Endothelial cell of umbilical vein (primary cell): ENCODE data around the gene CLIC4. TPM values are rescaled to one million over a fixed set of nuclear protein-coding genes. Genes with fewer than 3 reads are reported as not detected.

ENCODE experiments used
- BruUV-seq: library from RNA; stranded (reverse); fragments of 400-500 nt; replicated peaks from 2 replicates; lab custom pipeline; 2021; lab: Mats Ljungman, UMichigan
- CTCF ChIA-PET: fragments of 300-600, 350-600 bp; sonication (Branson Sonifier 250); formaldehyde crosslinking; loops from one replicate; lab custom pipeline; 2021; ENCODE audit warnings: antibody characterized with exemption, inconsistent platforms; lab: Charles Lee
- POLR2A ChIA-PET: fragments of 300-600, 350-600 bp; sonication (Branson Sonifier 250); formaldehyde crosslinking; loops from one replicate; lab custom pipeline; 2021; ENCODE audit warnings: antibody characterized with exemption, inconsistent platforms; lab: Charles Lee
- DNase-seq: peaks from one replicate; pipeline ENCODE4 v3.0.0-alpha.2; 2011; ENCODE audit warnings: low read depth, low spot score
- FAIRE-seq: peaks from 2 replicates; lab custom pipeline; 2011; peaks lifted over from hg19 to GRCh38; lab: Jason Lieb, UNC
- H2AFZ ChIP-seq: 2 replicates; pipeline ENCODE4 v1.6.0; 2012; ENCODE audit warnings: low read depth, low read length, control low read depth, inconsistent platforms
- H3K27ac ChIP-seq: 2 replicates; pipeline ENCODE4 v1.5.1; 2011; ENCODE audit warnings: low read depth, mild to moderate bottlenecking, control low read depth, low read length, moderate library complexity; ENCODE audit not compliant: insufficient read depth
- H3K27me3 ChIP-seq, 2 experiments: 2 replicates each; pipeline versions ENCODE4 v1.6.0 to v1.6.1; 2011; ENCODE audit warnings: low read length in 2 of 2, mixed read lengths in 1 of 2; ENCODE audit not compliant: control insufficient read depth in 2 of 2, insufficient read depth in 2 of 2
- H3K36me3 ChIP-seq, 2 experiments: 2 replicates in 1 of 2; 3 replicates in 1 of 2; pipeline ENCODE4 v1.5.1; 2011; ENCODE audit warnings: low read length in 2 of 2, mild to moderate bottlenecking in 1 of 2, moderate library complexity in 1 of 2; ENCODE audit not compliant: control insufficient read depth in 2 of 2, insufficient read depth in 2 of 2; ENCODE audit errors: extremely low read depth in 1 of 2
- H3K4me1 ChIP-seq: 3 replicates; pipeline ENCODE4 v1.5.1; 2011; ENCODE audit warnings: mild to moderate bottlenecking, low read length; ENCODE audit not compliant: control insufficient read depth, insufficient read depth; ENCODE audit errors: extremely low read depth
- H3K4me2 ChIP-seq: 2 replicates; pipeline ENCODE4 v1.6.1; 2011; ENCODE audit warnings: low read length, control low read depth, mixed read lengths; ENCODE audit not compliant: insufficient read depth
- H3K4me3 ChIP-seq, 3 experiments: fragments of 200-600 bp in 1 of 3; sonication (generic), shearing (Covaris generic) in 1 of 3; replicated peaks in 1 of 3; 2 replicates each; pipeline ENCODE4 v1.5.1; 2011 to 2016; ENCODE audit warnings: control low read depth in 3 of 3, low read length in 3 of 3, mild to moderate bottlenecking in 2 of 3, inconsistent platforms in 1 of 3, low read depth in 1 of 3, moderate library complexity in 1 of 3; ENCODE audit not compliant: insufficient read depth in 1 of 3
- H3K79me2 ChIP-seq: 2 replicates; pipeline ENCODE4 v1.6.0; 2012; ENCODE audit warnings: low read length, inconsistent platforms; ENCODE audit not compliant: control insufficient read depth, insufficient read depth
- H3K9ac ChIP-seq: replicated peaks from 2 replicates; pipeline ENCODE3; 2011; ENCODE audit warnings: low read length, control low read depth; ENCODE audit not compliant: insufficient read depth; ENCODE audit errors: extremely low read depth
- H3K9me1 ChIP-seq: replicated peaks from 3 replicates; pipeline ENCODE4 v1.6.0; 2011; ENCODE audit warnings: mild to moderate bottlenecking, low read length; ENCODE audit not compliant: control insufficient read depth, insufficient read depth; ENCODE audit errors: extremely low read depth
- H3K9me3 ChIP-seq: replicated peaks from 2 replicates; pipeline ENCODE4 v1.5.1; 2012; ENCODE audit warnings: low read length, inconsistent platforms; ENCODE audit not compliant: control insufficient read depth, insufficient read depth
- H4K20me1 ChIP-seq: replicated peaks from 2 replicates; pipeline ENCODE3; 2011; ENCODE audit warnings: mild to moderate bottlenecking, low read length; ENCODE audit not compliant: control insufficient read depth, insufficient read depth; ENCODE audit errors: extremely low read depth
- CTCF ChIP-seq, 2 donors: IDR thresholded peaks; 1 replicate in 1 of 2; 2 replicates in 1 of 2; pipeline ENCODE4 v1.5.1; 2011; ENCODE audit warnings: low read length in 2 of 2, mild to moderate bottlenecking in 2 of 2, moderate library complexity in 2 of 2, control low read depth in 1 of 2, inconsistent platforms in 1 of 2, low read depth in 1 of 2; ENCODE audit not compliant: insufficient read depth in 1 of 2; ENCODE audit errors: extremely low read depth in 1 of 2
- EZH2 ChIP-seq: IDR thresholded peaks from 2 replicates; pipeline ENCODE4 v1.6.1; 2012; ENCODE audit warnings: borderline replicate concordance, low read depth, mild to moderate bottlenecking, moderate library complexity, low read length, inconsistent platforms; ENCODE audit not compliant: severe bottlenecking
- FOS ChIP-seq: IDR thresholded peaks from 2 replicates; pipeline ENCODE4 v1.6.1; 2011; ENCODE audit warnings: mild to moderate bottlenecking, low read length, moderate library complexity, borderline replicate concordance; ENCODE audit not compliant: insufficient read depth
- GATA2 ChIP-seq: IDR thresholded peaks from 2 replicates; pipeline ENCODE4 v1.7.0; 2011; ENCODE audit warnings: low read depth, mild to moderate bottlenecking, moderate library complexity, mixed read lengths, low read length; ENCODE audit not compliant: insufficient read length, insufficient read depth
- JUN ChIP-seq: IDR thresholded peaks from 2 replicates; pipeline ENCODE4 v1.6.1; 2011; ENCODE audit warnings: borderline replicate concordance, low read depth; ENCODE audit not compliant: insufficient read length, insufficient read depth
- MYC ChIP-seq: IDR thresholded peaks from one replicate; pipeline ENCODE4 v1.6.1; 2011; ENCODE audit warnings: mild to moderate bottlenecking, low read depth, low read length
- POLR2A ChIP-seq: IDR thresholded peaks from 2 replicates; pipeline ENCODE4 v1.6.1; 2012; ENCODE audit warnings: low read depth, mild to moderate bottlenecking, control low read depth, low read length
- POLR2AphosphoS5 ChIP-seq: IDR thresholded peaks from 2 replicates; pipeline ENCODE4 v1.6.1; 2012; ENCODE audit warnings: low read depth, mild to moderate bottlenecking, control low read depth, low read length, moderate library complexity; ENCODE audit not compliant: insufficient read depth
- dilution Hi-C: fragments of 300-500 bp; cut with MboI; formaldehyde crosslinking; loops from one replicate; pipeline ENCODE4 v1.15.0; 2019; ENCODE audit warnings: low sequenced_read_pairs; ENCODE audit not compliant: extremely low pct_ligation_motif_present
- intact Hi-C: fragments of 100-400 bp; cut with micrococcal nuclease; formaldehyde crosslinking; loops from one replicate; pipeline ENCODE4 v1.10.0; 2022
- polyA plus RNA-seq, 4 experiments: library from polyadenylated mRNA; depleted of rRNA in 3 of 4; stranded (reverse) in 3 of 4; unstranded in 1 of 4; fragments of >200 nt; gene quantifications; 2 replicates each; pipeline versions ENCODE4 v1.2.1 to v1.2.3, GENCODE V29; 2011 to 2012; ENCODE audit warnings: missing spikeins in 1 of 4
- total RNA-seq: library from RNA; stranded (reverse); gene quantifications from 2 replicates; pipeline ENCODE4 v1.2.3, GENCODE V29; 2021
- TF ChIP-seq, protein P1 (sequence below): IDR thresholded peaks from 2 replicates; pipeline ENCODE4 v1.6.1; 2011; ENCODE audit not compliant: insufficient read depth, insufficient read length

CLIC4 gene
- total and polyA plus RNA-seq, 2 donors (not counting 3 experiments of a cell fraction or from before 2014, with no cell fraction given) = 97.5 to 330 TPM

GRCh38 chr1:24713176-24713575 lies 32.1 kb upstream of the CLIC4 start:
- no peak overlapping the region for H3K4me2 ChIP-seq
- ChIA-PET CTCF (no interaction called here), POLR2A (interaction anchor here (0.7 kb wide), 1 partner anchor 32 kb away, joined by 5 read pairs; the partner anchor contains the start of gene CLIC4)
- no peaks in the 10 kb centered on the region for H3K36me3 ChIP-seq
- H3K27me3 ChIP-seq = no peaks in the 10 kb centered on the region
- no peaks in the 10 kb centered on the region for H3K9me1 ChIP-seq
- intact Hi-C loops = no loop called here
- no peak for TF ChIP-seq FOS
- no peak for TF ChIP-seq POLR2AphosphoS5
- TF ChIP-seq GATA2 = no peak
- TF ChIP-seq POLR2A = no peak
- TF ChIP-seq CTCF (IDR thresholded peaks at IDR 0.05; ENCODE audit: extremely low read depth in 1 of 2, insufficient read depth in 1 of 2, low read depth in 1 of 2, low read length in 2 of 2) = no peak
- TF ChIP-seq MYC = no peak
- no peak for TF ChIP-seq JUN
- TF ChIP-seq EZH2 = no peak
- TF ChIP-seq, protein P1, sequence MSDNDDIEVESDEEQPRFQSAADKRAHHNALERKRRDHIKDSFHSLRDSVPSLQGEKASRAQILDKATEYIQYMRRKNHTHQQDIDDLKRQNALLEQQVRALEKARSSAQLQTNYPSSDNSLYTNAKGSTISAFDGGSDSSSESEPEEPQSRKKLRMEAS = no peak
- no peak overlapping the region for H3K4me3 ChIP-seq
- no peak overlapping the region for H3K27ac ChIP-seq
- no TSS peak for BruUV-seq
- H3K9me3 ChIP-seq = no peaks in the 10 kb centered on the region
- H3K9ac ChIP-seq = no peak overlapping the region
- no peaks in the 10 kb centered on the region for H3K79me2 ChIP-seq
- no peak for DNase-seq
- H2AFZ ChIP-seq = no peak overlapping the region
- no peak for FAIRE-seq
- dilution Hi-C loops = no loop called here
- peaks cover 4% of the 10 kb centered on the region for H3K4me1 ChIP-seq
- no peaks in the 10 kb centered on the region for H4K20me1 ChIP-seq
